ENCODE data around the gene GDPD3.

Gene GDPD3

GRCh38 chr16:30108059-30108850 lies 5.1 kb downstream of the GDPD3 start:
- H3K4me3 ChIP-seq (ENCODE audit: low read depth, low read length) = no peak overlapping the region
- no peak for TF ChIP-seq CTCF (conservative IDR thresholded peaks at IDR 0.05; ENCODE audit: low read depth, low read length)
- DNase-seq (ENCODE audit: low read depth) = no peak

GRCh38 chr16:30104492-30104891 lies 8.8 kb downstream of the GDPD3 start:
- no peak for TF ChIP-seq CTCF (conservative IDR thresholded peaks at IDR 0.05; ENCODE audit: low read depth, low read length)
- no peak for DNase-seq (ENCODE audit: low read depth)
- no peak overlapping the region for H3K4me3 ChIP-seq (ENCODE audit: low read depth, low read length)

DNA sequence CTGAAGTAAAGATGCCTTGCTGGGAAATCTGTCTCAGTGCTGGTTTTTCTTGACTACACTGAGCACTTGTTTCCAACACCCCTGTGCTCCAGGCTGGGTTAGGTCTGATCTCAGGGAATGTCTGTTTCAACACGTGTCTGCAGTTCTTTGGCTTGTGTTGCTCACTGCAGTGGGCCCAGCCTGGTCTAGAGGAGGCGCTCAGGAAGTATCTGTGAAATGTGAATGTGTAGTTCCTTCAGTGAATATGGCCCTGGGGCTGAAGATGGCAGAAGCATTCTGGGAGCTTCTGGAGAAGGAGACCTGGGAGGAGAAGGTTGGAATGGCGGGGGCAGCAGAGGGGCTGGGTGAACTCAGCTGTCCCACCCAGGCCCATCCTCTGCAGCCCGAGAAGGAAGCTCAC lies 9.2 kb downstream of the GDPD3 start:
- no peak overlapping the region for H3K4me3 ChIP-seq (ENCODE audit: low read depth, low read length)
- no peak for TF ChIP-seq CTCF (conservative IDR thresholded peaks at IDR 0.05; ENCODE audit: low read depth, low read length)
- DNase-seq (ENCODE audit: low read depth) = no peak

DNA sequence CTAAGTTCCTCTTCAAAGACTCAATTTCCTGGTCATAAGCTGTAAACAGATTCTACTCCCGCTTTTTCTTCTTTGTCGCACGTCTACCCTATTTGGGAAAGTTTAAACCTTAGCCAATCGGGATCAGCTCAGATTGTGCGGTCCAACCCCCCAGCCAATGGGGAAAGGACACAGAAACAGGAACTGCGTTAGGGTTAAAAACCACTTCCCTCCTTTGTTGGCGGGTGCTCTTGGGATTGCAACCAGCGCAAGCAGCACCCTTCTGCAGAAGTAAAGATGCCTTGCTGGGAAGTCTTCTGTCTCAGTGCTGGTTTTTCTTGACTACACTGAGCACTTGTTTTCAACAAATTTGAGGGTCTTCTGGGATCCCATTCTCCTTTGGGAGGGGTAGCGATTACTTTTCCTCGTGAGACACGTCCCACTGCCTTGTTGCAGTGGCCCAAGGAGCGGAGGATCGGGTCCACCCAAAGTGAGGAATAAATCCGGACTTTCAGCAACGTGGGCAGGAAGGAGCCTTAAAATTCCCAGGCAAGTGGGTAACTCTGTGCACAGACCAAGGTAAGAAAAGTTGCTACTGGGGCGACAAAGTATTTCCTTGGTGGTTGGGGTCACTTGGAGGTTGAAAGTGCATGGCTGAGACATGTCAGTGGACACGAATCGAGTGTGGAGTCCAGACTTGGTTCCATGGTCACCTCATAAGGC lies 16.3 kb downstream of the GDPD3 start:
- H3K4me3 ChIP-seq (ENCODE audit: low read depth, low read length) = no peak overlapping the region
- no peak for TF ChIP-seq CTCF (conservative IDR thresholded peaks at IDR 0.05; ENCODE audit: low read depth, low read length)
- DNase-seq (ENCODE audit: low read depth) = no peak

DNA sequence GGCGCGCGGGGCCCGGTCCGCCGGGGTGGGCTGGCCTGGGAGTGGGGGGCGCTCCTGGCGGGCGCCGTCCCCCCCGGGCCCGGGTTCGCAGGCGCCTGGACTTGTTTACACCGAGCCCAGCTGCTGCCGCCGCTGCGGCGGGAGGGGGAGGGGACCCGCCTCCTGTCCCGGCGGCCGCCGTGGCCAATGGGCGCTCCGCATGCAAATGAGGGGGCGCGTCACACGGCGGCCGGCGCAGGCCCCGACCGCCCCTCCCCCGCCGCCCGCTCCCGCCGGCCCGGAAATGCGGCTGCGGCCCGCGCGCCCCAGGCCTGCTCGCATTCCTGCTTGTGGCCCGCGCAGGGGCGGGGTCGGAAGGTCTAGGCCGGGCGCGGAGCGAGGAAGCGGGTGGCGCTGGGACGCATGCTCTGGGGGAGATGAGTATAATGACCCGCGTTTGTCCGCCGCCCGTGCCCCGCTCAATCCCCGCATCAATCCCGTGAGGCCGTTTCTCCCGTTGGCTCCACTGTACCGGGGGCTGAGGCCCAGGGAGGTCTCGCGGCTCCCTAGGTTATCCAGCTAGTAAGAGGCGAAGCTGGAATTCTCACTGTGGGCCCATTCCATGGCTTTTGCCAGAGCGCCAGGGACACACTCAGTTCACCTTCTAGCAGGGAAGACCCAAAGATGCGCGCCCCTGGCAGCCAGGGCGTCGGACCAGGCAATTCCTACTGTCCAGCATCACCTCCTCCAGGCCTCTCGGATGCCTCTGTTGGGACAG lies 17.1 kb downstream of the GDPD3 start, which contains the start of gene YPEL3:
YPEL3 (minus strand) TSS at position 109 of the 757 bp plus-strand sequence. CDS start 731 bp downstream, outside the sequence.
- DNase-seq (ENCODE audit: low read depth) = peak; percentile 92
- TF ChIP-seq CTCF (conservative IDR thresholded peaks at IDR 0.05; ENCODE audit: low read depth, low read length) = no peak
- peak within 1 kb of the TSS; percentile 75 for H3K4me3 ChIP-seq (ENCODE audit: low read depth, low read length)

GRCh38 chr16:30095166-30096078 lies 17.9 kb downstream of the GDPD3 start:
- peak overlapping the region; percentile 75 for H3K4me3 ChIP-seq (ENCODE audit: low read depth, low read length)
- no peak for DNase-seq (ENCODE audit: low read depth)
- no peak for TF ChIP-seq CTCF (conservative IDR thresholded peaks at IDR 0.05; ENCODE audit: low read depth, low read length)
